AG04450 (cell line): ENCODE data around the gene MRGPRD. TPM values are rescaled to one million over a fixed set of nuclear protein-coding genes. Genes with fewer than 3 reads are reported as not detected.
A peak's percentile ranks its signal among the peaks of the same experiment; 100 is the strongest.

ENCODE experiments used
- CTCF ChIA-PET: fragments of 300-600, 350-600 bp; formaldehyde crosslinking; extraction: SDS; loops from one replicate; lab custom pipeline; 2022; ENCODE audit warnings: antibody characterized with exemption, inconsistent platforms; lab: Charles Lee
- POLR2A ChIA-PET: fragments of 350-600 bp; formaldehyde crosslinking; extraction: SDS; loops from one replicate; lab custom pipeline; 2021; ENCODE audit warnings: antibody characterized with exemption, inconsistent platforms; lab: Yijun Ruan, JAX
- DNase-seq: peaks from one replicate; pipeline ENCODE4 v3.0.0-alpha.2; 2011; ENCODE audit warnings: low read depth, low spot score
- H3K27ac ChIP-seq: one replicate; pipeline ENCODE4 v1.5.1; 2012; ENCODE audit warnings: low read depth, low read length, control low read depth
- H3K27me3 ChIP-seq: one replicate; pipeline ENCODE4 v1.6.0; 2012; ENCODE audit warnings: low read length; ENCODE audit not compliant: control insufficient read depth, insufficient read depth
- H3K4me3 ChIP-seq: 2 replicates; pipeline ENCODE4 v1.5.1; 2011; ENCODE audit warnings: mild to moderate bottlenecking, low read depth, low read length, control low read depth
- H3K9me3 ChIP-seq: 2 replicates; pipeline ENCODE4 v1.5.1; 2012; ENCODE audit warnings: low read length; ENCODE audit not compliant: control insufficient read depth, insufficient read depth
- polyA plus RNA-seq: library from polyadenylated mRNA; depleted of rRNA; stranded (reverse); fragments of >200 nt; gene quantifications from 2 replicates; pipeline ENCODE4 v1.2.3, GENCODE V29; 2011
- TF ChIP-seq, protein P1 (sequence below): IDR thresholded peaks from 2 replicates; pipeline ENCODE4 v1.5.1; 2011; ENCODE audit warnings: low read depth, low read length, control low read depth, inconsistent platforms

MRGPRD gene
- polyA plus RNA-seq, 1 experiment = not detected

DNA sequence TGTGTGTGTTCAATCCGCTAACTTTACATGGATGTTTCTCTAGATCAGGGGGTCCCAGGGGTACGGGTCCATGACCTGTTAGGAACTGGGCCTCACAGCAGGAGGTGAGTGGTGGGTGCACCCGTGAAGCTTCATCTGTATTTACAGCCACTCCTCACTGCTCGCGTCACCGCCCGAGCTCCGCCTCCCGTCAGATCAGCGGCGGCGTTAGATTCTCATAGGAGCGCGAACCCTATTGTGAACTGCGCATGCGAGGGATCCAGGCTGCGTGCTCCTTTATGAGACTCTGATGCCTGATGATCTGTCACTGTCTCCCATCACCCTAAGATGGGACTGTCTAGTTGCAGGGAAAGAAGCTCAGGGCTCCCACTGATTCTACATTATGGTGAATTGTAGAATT, 31.9 kb downstream of the MRGPRD start:
- Histone ChIP-seq H3K27me3 (no peaks in the 10 kb centered on the region), H3K9me3 (no peaks in the 10 kb centered on the region), H3K27ac (no peak overlapping the region), H3K4me3 (no peak overlapping the region)
- ChIA-PET CTCF (interaction anchor here (1.0 kb wide), 2 partner anchors 49 to 65 kb away, joined by 3 read pairs; no protein-coding TSS in a partner anchor), POLR2A (no interaction called here)
- TF ChIP-seq, protein P1, sequence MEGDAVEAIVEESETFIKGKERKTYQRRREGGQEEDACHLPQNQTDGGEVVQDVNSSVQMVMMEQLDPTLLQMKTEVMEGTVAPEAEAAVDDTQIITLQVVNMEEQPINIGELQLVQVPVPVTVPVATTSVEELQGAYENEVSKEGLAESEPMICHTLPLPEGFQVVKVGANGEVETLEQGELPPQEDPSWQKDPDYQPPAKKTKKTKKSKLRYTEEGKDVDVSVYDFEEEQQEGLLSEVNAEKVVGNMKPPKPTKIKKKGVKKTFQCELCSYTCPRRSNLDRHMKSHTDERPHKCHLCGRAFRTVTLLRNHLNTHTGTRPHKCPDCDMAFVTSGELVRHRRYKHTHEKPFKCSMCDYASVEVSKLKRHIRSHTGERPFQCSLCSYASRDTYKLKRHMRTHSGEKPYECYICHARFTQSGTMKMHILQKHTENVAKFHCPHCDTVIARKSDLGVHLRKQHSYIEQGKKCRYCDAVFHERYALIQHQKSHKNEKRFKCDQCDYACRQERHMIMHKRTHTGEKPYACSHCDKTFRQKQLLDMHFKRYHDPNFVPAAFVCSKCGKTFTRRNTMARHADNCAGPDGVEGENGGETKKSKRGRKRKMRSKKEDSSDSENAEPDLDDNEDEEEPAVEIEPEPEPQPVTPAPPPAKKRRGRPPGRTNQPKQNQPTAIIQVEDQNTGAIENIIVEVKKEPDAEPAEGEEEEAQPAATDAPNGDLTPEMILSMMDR = no peak
- DNase-seq = no peak

DNA sequence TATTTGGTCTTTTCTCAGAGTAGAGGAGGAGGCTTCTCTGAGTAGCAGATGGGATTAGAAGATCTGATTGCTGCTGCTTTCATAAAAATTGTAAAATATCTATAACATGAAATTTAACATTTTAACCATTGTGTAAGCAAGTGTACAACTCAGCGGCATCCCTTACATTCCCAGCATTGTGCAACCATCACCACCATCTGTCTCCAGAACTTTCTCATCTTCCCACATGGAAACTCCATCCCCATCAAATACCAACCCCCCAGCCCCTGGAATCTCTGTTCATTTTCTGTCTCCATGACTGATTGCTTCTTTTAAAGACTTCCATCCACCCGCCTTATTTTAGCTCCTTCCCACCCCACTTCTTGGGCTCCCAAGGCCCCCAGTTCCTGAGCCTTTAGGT, 32.3 kb downstream of the MRGPRD start:
- POLR2A ChIA-PET = no interaction called here
- no peaks in the 10 kb centered on the region for H3K9me3 ChIP-seq
- H3K27me3 ChIP-seq = no peaks in the 10 kb centered on the region
- H3K4me3 ChIP-seq = no peak overlapping the region
- CTCF ChIA-PET = interaction anchor here (1.0 kb wide), 1 partner anchor 65 kb away, joined by 3 read pairs; no protein-coding TSS in a partner anchor
- no peak for DNase-seq
- H3K27ac ChIP-seq = peak overlapping the region; percentile 21
- TF ChIP-seq, protein P1 = no peak

DNA sequence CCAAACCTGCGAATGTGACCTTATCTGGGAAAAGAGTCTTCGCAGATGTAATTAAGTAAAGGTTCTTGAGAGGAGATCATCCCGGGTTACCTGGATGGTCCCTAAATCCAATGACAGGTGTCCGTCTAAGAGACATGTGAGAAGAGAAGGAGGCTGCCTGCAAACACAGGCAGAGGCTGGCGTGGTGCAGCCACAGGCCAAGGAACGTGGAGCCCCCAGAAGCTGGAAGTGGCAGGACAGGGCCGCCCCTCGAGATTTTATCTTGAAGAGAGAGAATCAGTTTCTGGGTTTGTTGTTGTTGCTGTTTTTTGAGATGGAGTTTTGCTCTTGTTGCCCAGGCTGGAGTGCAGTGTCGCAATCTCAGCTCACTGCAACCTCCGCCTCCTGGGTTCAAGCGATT, 33.6 kb downstream of the MRGPRD start:
- Histone ChIP-seq H3K27me3 (no peaks in the 10 kb centered on the region), H3K27ac (no peak overlapping the region), H3K9me3 (no peaks in the 10 kb centered on the region), H3K4me3 (no peak overlapping the region)
- ChIA-PET POLR2A (no interaction called here), CTCF (no interaction called here)
- TF ChIP-seq, protein P1 = no peak
- no peak for DNase-seq

DNA sequence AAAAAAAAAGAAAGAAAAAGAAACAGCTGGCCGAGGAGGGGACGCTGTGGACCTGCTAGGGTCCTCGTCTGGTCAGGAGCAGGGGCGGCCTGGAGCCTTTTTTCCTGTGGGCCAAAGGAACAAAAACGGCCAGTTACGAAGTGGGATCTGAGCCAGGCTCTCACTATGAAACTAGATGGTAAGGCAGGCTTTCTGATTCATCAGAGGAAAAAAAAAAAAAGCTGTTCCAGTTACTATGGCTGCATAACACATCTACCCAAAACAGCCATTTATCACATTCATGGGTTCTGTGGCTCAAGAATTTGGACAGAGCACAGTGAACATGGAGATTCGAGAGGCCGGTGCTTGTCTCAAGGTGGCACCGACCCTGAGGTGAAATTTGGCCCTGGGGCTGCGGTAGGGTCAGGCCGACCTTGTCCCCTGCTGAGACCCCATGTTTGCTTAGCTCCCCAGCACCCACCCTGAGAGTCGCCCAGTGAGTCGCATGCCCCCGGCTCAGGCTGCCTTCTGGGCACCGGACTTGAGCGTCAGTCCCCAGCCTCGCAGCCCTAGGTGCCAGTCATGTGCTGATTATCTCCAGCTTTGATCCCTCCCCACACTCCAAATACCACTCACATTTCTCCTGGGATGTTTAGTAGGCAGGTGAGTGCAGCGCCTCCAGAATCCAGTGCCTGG, 34.2 kb downstream of the MRGPRD start:
- ChIA-PET POLR2A (interaction anchor here (0.6 to 0.7 kb wide), 3 partner anchors 9 to 185 kb away, joined by 3 to 5 read pairs (median 3); no protein-coding TSS in a partner anchor), CTCF (no interaction called here)
- DNase-seq = peak; percentile 59
- Histone ChIP-seq H3K27me3 (no peaks in the 10 kb centered on the region), H3K27ac (peak overlapping the region; percentile 83), H3K4me3 (no peak overlapping the region), H3K9me3 (no peaks in the 10 kb centered on the region)
- TF ChIP-seq, protein P1 = no peak

DNA sequence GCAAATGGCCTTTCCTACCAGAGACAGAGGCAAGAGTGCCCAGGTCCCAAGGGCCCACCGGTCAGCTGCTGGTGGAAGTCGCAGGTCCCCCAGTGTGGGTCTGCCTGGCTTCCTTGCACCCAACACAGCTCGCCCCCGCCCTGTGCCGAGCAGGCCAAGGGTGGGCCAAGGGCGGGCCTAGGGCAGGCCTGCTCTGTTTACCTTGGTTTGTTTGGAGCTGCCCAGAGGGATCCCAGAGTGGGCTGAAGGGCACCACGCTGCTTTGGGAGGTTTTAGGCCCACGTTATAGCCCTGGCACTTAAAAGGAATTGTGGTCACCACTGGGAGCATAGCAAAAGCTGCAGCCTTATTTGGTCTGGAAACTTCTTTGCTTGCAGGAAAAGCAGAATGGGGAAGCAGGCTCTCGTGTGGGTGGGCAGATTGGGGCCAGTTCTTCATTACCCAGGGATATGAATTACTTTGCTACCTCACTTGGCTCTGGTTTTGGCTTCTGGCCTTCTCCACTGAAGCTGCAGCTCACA, 38.0 kb downstream of the MRGPRD start:
- CTCF ChIA-PET = interaction anchor here (1.0 kb wide), 1 partner anchor 71 kb away, joined by 3 read pairs; no protein-coding TSS in a partner anchor
- POLR2A ChIA-PET = no interaction called here
- TF ChIP-seq, protein P1 = no peak
- Histone ChIP-seq H3K4me3 (no peak overlapping the region), H3K9me3 (no peaks in the 10 kb centered on the region; the same call in 1 of the 2 replicates), H3K27me3 (no peaks in the 10 kb centered on the region), H3K27ac (peak overlapping the region; percentile 57)
- DNase-seq = no peak
